Activated naive CD8-positive, alpha-beta T cell treated with anti-CD3 and anti-CD28 coated beads, Interleukin-2, amount 50 U/mL, for 24 hours (primary cell): Measurements from ENCODE around the gene PRAMEF12.
"Not testable (repeated sequence)": the region's sequence is repeated elsewhere in the genome, so short reads cannot be mapped to it uniquely, and the experiment has no call there.

Experiments used
- ATAC-seq: fragments of 150-1000 bp; cut with Tn5 transposase; one replicate; pipeline ENCODE4 v1.10.0; 2021
- DNase-seq: peaks from one replicate; pipeline ENCODE4 v3.0.0; 2021
- H3K27ac Mint-ChIP-seq: one replicate; pipeline ENCODE4 v1.8.0; 2021; ENCODE audit warnings: mild to moderate bottlenecking, mixed read lengths
- H3K27me3 Mint-ChIP-seq: one replicate; pipeline ENCODE4 v1.8.0; 2021; ENCODE audit warnings: mixed read lengths
- H3K36me3 Mint-ChIP-seq: one replicate; pipeline ENCODE4 v1.8.0; 2021; ENCODE audit warnings: low read depth, mixed read lengths
- H3K4me1 Mint-ChIP-seq: one replicate; pipeline ENCODE4 v1.8.0; 2021; ENCODE audit warnings: mixed read lengths
- H3K4me3 Mint-ChIP-seq: one replicate; pipeline ENCODE4 v1.8.0; 2021; ENCODE audit warnings: mild to moderate bottlenecking, moderate library complexity, mixed read lengths
- H3K9me3 Mint-ChIP-seq: one replicate; pipeline ENCODE4 v1.8.0; 2021; ENCODE audit warnings: mixed read lengths

Gene PRAMEF12

GRCh38 chr1:12781488-12781887 lies 8.0 kb downstream of the PRAMEF12 start:
- DNase-seq, H3K36me3 Mint-ChIP-seq, H3K27ac Mint-ChIP-seq, H3K4me1 Mint-ChIP-seq, H3K4me3 Mint-ChIP-seq, H3K27me3 Mint-ChIP-seq, ATAC-seq: not testable (repeated sequence)
- peaks cover 13% of the 10 kb centered on the region for H3K9me3 Mint-ChIP-seq

GRCh38 chr1:12783783-12784182 lies 10.2 kb downstream of the PRAMEF12 start:
- H3K27me3 Mint-ChIP-seq, DNase-seq: not testable (repeated sequence)

DNA sequence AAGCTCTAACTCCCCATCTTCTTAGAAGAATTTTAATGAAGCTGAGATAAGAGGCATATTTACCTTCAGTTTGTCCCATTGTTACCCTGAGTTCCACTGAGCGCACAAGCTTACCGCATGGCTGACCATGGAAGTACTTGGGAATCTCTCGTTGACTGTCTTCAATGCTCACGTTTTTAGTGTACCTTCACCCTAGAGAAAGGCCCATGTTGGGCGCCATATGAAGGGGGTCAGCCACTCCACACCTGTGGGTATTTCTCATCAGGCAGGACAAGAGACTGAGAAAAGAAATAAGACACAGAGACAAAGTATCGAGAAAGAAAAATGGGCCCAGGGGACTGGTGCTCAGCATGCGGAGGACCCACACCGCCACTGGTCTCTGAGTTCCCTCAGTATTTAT lies 11.2 kb downstream of the PRAMEF12 start:
- not testable (repeated sequence) for H3K27ac Mint-ChIP-seq, H3K4me1 Mint-ChIP-seq, H3K36me3 Mint-ChIP-seq, ATAC-seq, H3K27me3 Mint-ChIP-seq, H3K4me3 Mint-ChIP-seq
- H3K9me3 Mint-ChIP-seq = peaks cover 13% of the 10 kb centered on the region
- peak; percentile 3 for DNase-seq

More at GRCh38 chr1:12783783-12784182, 10.2 kb downstream of the PRAMEF12 start:
- not testable (repeated sequence) for H3K36me3 Mint-ChIP-seq, ATAC-seq, H3K4me1 Mint-ChIP-seq, H3K27ac Mint-ChIP-seq, H3K4me3 Mint-ChIP-seq
- peaks cover 13% of the 10 kb centered on the region for H3K9me3 Mint-ChIP-seq

GRCh38 chr1:12791097-12791496 lies 17.6 kb downstream of the PRAMEF12 start, which contains the start of gene PRAMEF1:
PRAMEF1 (plus strand) TSS chr1:12791397; CDS start chr1:12793228, 1,831 bp downstream.
- not testable (repeated sequence) for H3K36me3 Mint-ChIP-seq, H3K4me1 Mint-ChIP-seq, H3K27me3 Mint-ChIP-seq

DNA sequence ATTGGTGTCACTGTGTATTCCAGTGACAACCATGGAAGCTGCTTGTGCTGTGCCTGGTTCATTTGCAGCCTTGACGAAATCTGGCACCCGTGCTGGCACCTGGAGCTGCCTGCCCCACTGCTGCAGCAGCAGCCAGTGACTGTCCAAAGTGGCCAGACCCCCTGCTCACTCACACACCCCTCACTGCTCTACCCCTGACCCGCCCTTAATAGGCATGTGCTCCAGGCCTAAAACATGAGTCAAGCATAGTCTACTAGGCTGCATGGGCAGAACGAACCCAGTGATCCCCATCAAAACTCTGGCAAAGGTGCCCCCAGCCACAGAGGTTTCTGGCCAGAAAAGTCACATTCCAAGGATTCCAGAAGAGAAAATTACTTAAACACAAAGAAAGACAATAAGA lies 25.4 kb downstream of the PRAMEF12 start:
- no peaks in the 10 kb centered on the region for H3K36me3 Mint-ChIP-seq

More at GRCh38 chr1:12791097-12791496, 17.6 kb downstream of the PRAMEF12 start, which contains the start of gene PRAMEF1:
- not testable (repeated sequence) for ATAC-seq, H3K4me3 Mint-ChIP-seq, DNase-seq, H3K9me3 Mint-ChIP-seq, H3K27ac Mint-ChIP-seq

GRCh38 chr1:12799730-12800129 lies 26.2 kb downstream of the PRAMEF12 start:
- Mint-ChIP-seq H3K36me3 (no peaks in the 10 kb centered on the region), H3K27me3 (peaks cover 7% of the 10 kb centered on the region), H3K4me1 (no peaks in the 10 kb centered on the region), H3K9me3 (peaks cover 2% of the 10 kb centered on the region), H3K27ac (no peak overlapping the region), H3K4me3 (no peak overlapping the region)
- ATAC-seq (no peak), DNase-seq (no peak)

More for the DNA sequence above, 25.4 kb downstream of the PRAMEF12 start:
- H3K27ac Mint-ChIP-seq = no peak overlapping the region
- no peak overlapping the region for H3K4me3 Mint-ChIP-seq
- DNase-seq = no peak
- H3K4me1 Mint-ChIP-seq = no peaks in the 10 kb centered on the region
- H3K9me3 Mint-ChIP-seq = no peaks in the 10 kb centered on the region
- no peak for ATAC-seq
- peaks cover 5% of the 10 kb centered on the region for H3K27me3 Mint-ChIP-seq

DNA sequence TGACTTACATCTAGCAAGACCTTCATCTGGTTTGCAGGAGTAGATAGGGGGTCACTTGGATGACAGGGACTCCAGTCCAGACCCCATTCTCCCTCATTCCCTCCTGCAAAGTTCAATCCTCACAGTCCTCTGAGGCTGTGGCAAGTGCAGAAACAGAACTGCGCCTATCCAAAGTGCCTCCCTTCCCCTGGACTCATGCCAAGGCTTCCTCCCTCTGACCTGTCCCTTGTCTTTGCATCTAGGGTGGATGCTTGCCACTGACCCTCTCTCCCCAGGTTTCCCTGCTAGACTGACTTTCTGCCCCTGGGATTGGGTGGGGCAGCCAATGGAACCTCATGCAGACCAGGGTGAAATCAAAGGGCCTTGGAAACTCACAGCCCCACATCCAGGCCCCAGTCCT lies 36.4 kb downstream of the PRAMEF12 start:
- no peak overlapping the region for H3K27ac Mint-ChIP-seq
- no peaks in the 10 kb centered on the region for H3K4me1 Mint-ChIP-seq
- ATAC-seq = no peak
- no peaks in the 10 kb centered on the region for H3K36me3 Mint-ChIP-seq
- H3K4me3 Mint-ChIP-seq = no peak overlapping the region
- H3K27me3 Mint-ChIP-seq = peaks cover 16% of the 10 kb centered on the region
- no peak for DNase-seq
- H3K9me3 Mint-ChIP-seq = peaks cover 4% of the 10 kb centered on the region

DNA sequence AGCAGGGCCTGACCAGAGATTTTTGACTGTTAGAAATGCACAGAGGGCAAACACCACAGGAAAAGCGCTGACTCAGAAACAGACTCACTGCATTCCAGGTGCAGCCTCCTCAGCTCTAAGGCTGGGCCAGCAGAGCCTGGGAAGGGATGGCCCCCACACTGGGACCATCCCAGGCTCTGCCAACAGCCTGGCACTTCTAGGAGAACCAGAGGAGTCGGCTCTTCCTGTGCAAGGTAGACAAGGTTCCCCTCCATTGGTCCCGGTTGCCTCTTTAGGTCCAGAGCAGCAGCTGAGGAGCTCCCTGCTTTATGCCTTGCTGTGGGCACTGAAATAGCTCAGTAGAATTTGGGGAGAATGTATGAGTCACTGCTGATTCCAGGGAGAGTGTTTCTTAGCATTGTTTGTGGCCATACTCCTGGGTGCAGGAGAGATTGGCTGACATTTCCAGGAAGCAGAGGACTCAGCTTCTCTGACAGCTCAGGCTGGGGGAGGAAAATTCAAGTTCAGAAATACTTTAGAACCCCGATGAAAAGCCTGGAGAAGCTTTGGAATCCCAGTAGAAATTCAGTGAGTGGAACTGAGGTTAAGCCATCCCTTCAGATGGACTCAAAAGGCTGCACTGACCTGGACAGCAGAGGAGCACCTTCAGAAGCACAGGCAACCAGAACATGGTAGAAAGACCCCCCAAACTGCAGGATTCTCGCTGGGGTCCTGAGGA lies 37.3 kb downstream of the PRAMEF12 start:
- no peak for ATAC-seq
- Mint-ChIP-seq H3K36me3 (no peaks in the 10 kb centered on the region), H3K4me3 (no peak overlapping the region), H3K27me3 (peaks cover 16% of the 10 kb centered on the region), H3K4me1 (no peaks in the 10 kb centered on the region), H3K9me3 (no peaks in the 10 kb centered on the region), H3K27ac (no peak overlapping the region)
- DNase-seq = no peak

- H3K4me3 Mint-ChIP-seq = no peak overlapping the region
- no peak for DNase-seq
- H3K27me3 Mint-ChIP-seq = peaks cover 15% of the 10 kb centered on the region
Measured at GRCh38 chr1:12811409-12811784, 37.9 kb downstream of the PRAMEF12 start.

DNA sequence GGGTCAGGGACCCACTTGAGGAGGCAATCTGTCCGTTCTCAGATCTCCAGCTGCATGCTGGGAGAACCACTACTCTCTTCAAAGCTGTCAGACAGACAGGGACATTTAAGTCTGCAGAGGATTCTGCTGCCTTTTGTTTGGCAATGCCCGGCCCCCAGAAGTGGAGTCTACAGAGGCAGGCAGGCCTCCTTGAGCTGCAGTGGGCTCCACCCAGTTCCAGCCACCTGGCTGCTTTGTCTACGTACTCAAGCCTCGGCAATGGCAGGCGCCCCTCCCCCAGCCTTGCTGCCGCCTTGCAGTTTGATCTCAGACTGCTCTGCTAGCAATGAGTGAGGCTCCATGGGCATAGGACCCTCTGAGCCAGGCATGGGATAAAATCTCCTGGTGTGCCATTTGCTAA lies 45.5 kb downstream of the PRAMEF12 start:
- H3K9me3 Mint-ChIP-seq, DNase-seq, ATAC-seq, H3K4me1 Mint-ChIP-seq, H3K27ac Mint-ChIP-seq, H3K36me3 Mint-ChIP-seq, H3K4me3 Mint-ChIP-seq: not testable (repeated sequence)
- H3K27me3 Mint-ChIP-seq = peaks cover 21% of the 10 kb centered on the region

More at GRCh38 chr1:12811409-12811784, 37.9 kb downstream of the PRAMEF12 start:
- Mint-ChIP-seq H3K27ac (no peak overlapping the region), H3K36me3 (no peaks in the 10 kb centered on the region), H3K4me1 (no peaks in the 10 kb centered on the region), H3K9me3 (no peaks in the 10 kb centered on the region)
- ATAC-seq = no peak
